GM19238 (cell line): ENCODE measurements around the gene UGT1A1.

Experiments used
- DNase-seq: peaks from one replicate; pipeline ENCODE4 v3.0.0; 2011; ENCODE audit warnings: low spot score; ENCODE audit not compliant: insufficient read length

Gene UGT1A1

GRCh38 chr2:233816334-233816733 lies 56.3 kb downstream of the UGT1A1 start:
- DNase-seq: no peak

GRCh38 chr2:233816771-233817170 lies 56.7 kb downstream of the UGT1A1 start:
- no peak for DNase-seq

DNA sequence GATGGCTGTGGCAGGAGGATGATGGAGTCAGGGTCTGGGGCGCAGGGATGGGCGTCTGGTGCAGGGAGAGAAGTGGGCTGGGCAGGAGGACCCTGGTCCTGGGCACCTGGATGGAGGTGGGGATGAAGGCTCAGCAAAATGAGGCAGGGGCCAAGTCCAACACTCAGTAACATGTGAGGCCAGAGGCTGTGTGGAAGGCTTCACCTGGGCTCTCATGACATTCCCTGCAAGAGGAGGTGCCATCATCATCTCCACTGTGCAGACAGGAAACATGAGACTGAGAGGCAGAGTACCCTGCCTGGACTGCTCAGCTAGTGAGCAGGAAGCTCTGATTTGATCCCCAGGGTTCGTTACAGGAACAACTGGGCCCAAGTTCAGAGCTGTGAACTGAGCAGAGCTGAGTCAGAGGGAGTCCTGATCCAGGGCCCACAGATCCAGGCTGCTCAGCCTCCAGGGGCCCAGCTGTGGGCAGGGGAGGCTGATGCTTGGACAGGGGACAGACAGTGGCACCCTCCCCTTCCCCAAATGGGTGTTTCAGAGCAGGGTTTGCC lies 57.4 kb downstream of the UGT1A1 start:
- no peak for DNase-seq

DNA sequence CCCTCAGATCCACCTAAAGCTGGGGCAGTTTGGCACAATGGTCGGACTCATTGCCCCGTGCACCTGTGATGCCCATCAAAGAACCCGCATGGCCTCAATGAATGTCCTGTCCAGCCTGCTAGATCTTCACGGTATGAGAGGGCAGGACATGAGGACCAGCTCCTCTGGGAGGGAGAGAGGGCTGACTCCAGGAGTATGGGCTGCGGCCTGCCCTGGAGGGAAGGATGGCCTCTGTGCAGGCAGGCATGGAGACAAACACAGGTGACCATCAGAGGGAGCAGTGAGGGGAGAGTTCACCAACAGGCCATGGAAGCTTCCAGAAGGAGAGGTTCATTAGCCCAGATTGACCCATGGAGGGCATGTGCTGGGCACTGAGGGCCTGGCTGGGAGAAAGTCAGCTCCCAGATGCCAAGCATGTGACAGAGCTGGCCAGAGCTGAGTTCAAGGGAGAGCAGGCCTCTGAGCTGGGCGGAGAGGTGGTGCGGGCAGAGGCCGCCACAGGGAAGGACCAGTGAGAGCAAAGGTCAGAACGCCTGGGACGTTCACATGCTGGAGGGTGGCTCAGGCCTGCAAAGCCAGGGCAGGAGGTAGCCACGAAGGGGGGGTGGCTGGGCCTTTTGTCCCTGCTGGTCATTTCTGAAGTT lies 58.0 kb downstream of the UGT1A1 start:
- DNase-seq: no peak

DNA sequence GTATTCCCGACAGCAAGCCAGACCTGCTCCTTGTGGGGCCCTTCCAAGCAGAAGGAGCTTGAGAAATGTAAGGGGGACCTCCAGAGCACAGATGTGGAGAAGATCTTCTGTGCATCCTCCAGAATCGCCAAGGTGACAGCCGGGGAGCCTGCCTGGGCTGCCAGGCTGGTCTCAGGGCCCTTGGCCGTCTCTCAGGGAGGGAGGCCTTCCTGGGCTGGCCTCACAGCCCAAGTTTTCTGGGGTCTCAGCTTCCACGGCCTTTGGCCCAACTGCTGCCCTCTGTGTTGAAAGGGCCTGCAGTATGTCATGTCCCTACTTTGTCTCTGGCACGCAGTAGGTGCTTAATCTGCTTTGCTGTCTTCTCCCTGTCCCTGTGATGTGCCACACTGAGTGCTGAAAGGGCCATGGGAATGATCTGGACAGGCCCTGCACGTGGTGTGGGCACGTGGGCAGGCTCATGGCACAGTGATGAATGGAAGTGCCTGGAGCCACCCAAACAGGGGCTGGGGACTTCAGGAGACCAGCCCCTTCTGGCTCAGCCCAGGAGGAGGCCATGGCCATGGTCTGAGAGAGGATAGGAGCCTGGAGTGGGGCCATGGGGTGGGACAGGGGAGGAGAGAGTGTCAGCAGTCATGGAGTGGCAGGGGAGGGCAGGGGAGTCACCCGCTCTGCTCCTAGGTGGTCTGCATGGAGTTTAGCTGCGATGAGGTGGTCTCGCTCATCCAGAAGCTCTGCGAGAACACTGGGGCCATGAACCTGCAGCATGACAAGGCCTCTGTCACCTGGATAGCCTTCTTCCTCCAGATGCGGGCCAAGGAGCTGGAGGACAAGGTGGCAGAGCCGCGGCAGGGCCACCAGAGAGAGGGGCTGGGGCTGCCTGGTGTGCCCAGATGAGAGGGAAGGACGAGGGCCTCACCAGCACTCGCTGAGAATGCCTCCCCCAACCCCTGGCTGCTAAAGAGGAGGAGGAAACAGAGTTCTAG lies 58.9 kb downstream of the UGT1A1 start:
- no peak for DNase-seq

DNA sequence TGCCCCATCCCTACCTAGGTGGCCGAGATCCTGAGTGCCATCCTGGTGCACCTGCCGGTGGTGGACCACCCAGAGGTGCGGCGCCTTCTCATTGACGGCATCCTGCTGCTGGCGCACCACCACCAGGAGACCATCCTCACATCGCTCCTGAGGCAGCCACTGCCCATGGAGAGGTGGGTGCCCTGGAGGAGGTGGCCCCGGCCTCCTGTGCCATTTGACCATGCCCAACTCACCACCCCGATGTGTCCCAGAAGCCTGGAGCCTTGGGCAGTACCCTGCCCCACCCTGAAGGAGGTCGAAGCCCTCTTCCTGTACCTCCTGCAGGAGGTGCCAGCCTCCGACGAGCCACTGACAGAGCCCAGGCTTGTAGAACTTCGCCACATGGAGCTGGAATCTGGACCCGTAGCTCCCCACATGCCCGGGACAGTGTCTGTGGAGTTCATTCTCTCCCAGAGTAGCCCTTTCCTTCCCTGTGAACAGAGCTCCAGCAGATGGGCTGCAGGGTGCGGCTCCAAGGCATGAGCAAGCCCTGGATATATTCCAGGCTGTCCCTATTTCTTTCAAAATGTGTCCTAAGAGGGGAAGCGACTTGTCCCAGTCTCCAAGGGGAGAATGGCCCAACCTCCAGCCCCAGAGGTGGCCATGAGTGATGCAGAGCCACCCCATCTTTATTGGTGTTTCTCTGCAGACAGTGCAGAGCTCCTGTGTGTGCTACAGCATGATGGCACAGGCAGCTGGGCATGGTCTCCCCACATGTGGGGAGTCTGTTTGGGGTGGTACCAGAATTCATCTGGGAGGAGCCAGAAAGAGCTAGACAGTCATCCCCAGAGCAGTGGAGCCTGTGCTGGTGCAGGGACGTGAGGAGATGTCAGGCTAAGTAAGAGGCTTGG lies 60.1 kb downstream of the UGT1A1 start:
- no peak for DNase-seq

DNA sequence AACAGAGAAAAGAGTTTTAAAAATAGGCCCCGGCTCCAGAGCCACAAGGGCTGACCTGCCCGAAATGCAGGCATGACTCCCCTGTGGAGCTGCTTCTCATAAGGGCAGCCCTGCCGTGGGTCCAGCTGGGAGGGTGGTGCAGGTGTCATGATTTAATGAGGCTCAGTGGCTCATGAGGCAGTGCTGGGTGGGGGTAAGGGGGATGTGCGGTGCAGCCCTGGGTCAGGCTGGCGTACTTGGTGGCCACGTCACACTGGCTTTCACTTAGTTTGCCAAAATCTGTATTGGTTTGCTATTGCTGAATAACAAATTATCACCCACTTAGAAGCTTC lies 60.7 kb downstream of the UGT1A1 start:
- no peak for DNase-seq

DNA sequence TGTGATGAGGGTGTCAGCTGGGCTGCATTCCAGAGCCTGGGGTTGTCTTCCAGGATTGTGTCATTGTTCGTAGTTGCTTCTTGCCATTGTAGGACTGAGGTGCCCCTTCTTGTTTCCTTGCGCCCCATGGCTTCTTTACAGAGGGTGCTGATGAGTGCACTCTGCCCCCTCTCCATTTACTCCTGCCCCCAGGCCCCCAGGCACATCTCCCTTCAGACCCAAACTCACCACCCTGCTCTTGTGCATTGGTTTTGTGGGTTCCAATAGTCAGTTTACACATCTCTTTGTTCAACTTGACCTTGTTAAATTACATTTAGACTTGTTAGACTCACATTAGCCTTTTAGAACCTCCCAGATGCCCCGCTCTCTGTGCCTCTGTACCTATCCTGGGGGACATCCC lies 61.1 kb downstream of the UGT1A1 start:
- DNase-seq: no peak

DNA sequence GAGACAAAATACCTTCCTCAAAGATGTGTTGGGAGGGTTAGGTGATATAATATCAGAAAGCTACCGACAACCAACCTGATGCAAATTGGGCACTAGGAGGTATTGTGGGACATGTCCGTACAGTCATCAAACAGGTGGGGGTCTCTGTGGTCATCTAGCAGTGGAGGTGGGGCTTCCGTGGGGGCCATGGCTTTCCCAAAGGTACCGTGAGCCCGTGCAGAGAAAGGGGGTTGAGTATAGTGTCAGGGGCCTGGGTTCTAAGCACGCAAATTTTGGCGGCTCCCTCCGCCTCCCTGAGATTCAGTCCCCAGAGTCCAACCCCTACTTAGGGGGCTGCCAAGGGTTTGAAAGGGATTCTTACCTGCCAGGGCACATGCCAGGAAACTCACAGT lies 61.6 kb downstream of the UGT1A1 start:
- DNase-seq: no peak

GRCh38 chr2:233822101-233822771 lies 62.2 kb downstream of the UGT1A1 start:
- DNase-seq: no peak
